ENCODE data around the gene OR8I2.
"Not testable (repeated sequence)": the region's sequence is repeated elsewhere in the genome, so short reads cannot be mapped to it uniquely, and the experiment has no call there.

OR8I2 gene

GRCh38 chr11:56093008-56093407 is at the start of gene OR8I2:
Gene OR8I2 (plus strand): TSS chr11:56093308. CDS start chr11:56093308, 0 bp downstream.
- no peak for DNase-seq

DNA sequence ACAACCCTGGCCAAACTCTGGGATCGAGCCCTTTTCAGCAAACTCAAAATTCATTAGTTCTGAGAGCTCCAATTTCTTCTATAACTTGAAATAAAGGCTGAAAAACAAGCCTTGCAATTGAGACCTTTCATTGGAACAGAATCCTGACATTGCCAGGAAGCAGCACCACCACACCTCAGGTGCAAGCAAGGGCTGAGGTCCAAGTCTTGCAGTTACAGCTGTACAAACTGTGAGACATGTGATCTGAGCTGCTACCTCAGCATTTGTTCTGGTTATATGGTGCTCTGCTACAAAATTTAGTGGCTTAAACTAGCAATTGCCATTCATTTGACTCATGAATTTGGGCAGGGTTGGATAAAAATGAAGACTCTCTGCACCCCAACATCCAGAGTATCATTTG is 47.6 kb upstream of the OR8I2 start:
- no peak for DNase-seq

DNA sequence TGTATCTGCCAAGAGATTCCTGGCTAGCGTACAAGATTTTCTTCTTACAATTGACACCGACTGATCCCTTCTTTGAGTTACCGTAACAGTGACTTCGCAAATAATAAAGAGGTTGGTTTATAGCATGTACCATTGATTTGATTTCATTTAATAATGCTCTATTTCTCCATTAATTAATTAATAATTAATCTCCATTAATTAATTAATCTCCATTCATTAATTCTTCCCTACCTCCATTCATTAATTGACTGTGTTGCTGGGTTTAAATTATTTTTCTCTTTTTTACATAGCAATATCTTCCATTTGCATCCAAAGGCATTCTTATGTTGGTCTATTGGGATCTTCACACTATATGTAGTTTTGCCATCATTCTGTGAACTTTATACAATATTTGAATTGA is 44.6 kb upstream of the OR8I2 start:
- no peak for DNase-seq

GRCh38 chr11:56049487-56049886 is 43.6 kb upstream of the OR8I2 start:
- DNase-seq, result no peak

GRCh38 chr11:56056366-56056765 is 36.7 kb upstream of the OR8I2 start:
- not testable (repeated sequence) for DNase-seq

DNA sequence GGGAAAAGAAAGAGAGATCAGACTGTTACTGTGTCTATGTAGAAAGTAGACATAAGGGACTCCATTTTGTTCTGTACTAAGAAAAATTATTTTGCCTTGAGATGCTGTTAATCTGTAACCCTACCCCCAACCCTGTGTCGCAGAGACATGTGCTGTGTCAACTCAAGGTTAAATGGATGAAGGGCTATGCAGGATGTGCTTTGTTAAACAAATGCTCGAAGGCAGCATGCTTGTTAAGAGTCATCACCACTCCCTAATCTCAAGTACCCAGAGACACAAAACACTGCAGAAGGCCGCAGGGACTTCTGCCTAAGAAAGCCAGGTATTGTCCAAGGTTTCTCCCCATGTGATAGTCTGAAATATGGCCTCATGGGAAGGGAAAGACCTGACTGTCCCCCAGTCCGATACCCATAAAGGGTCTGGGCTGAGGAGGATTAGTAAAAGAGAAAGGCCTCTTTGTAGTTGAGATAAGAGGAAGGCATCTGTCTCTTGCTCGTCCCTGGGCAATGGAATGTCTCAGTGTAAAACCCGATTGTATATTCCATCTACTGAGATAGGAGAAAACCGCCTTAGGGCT is 35.4 kb upstream of the OR8I2 start:
- not testable (repeated sequence) for DNase-seq

- not testable (repeated sequence) for DNase-seq
Measured at GRCh38 chr11:56058260-56058780, 34.8 kb upstream of the OR8I2 start.

- no peak for DNase-seq
Measured at GRCh38 chr11:56066980-56067379, 26.1 kb upstream of the OR8I2 start.

- DNase-seq, result no peak
Measured at GRCh38 chr11:56089697-56090096, 3.4 kb upstream of the OR8I2 start.

DNA sequence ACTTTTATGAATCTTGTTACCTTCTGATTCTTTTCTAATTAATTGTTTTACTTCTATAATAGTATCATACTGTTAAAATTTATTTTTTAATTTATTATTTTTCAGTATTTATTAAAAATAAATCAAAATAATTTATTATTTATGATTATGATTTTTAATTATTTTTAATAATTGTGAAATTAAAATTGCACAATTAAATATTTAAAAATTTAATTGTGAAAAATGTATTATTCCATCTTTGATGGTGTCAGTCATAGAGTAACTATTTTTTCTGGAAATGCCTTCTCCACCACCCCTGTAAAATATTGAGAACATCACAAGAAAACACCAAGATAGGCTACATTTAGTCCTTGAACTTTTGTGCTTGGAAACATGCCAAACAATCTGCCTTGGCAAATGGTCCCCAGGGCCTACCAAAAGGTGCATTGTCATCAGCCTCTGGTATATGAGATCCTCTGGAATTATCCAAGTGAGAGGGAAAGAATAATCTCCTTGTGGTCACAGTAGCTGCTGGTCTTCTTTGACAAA is 10.2 kb downstream of the OR8I2 start, which contains the start of gene OR8H2:
Gene OR8H2, plus strand, starts transcription at position 478 of the 528 bp plus-strand sequence. CDS start 1,356 bp downstream, outside the sequence.
- no peak for DNase-seq

DNA sequence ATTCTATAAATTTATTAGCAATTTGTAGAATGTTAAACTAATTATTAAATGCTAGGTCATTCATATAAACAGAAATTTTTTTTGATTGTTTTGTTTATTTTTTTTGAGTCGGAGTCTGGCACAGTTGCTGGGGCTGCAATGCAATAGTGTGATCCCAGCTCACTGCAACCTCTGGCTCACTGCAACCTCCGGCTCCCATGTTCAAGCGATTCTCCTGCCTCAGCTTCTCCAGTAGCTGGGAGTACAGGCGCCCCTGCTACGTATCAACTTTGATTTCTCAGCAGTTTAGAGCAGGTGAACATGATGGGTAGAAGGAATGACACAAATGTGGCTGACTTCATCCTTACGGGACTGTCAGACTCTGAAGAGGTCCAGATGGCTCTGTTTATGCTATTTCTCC is 29.0 kb downstream of the OR8I2 start, which contains the start of gene OR8H3:
Gene OR8H3, plus strand, starts transcription at position 301 of the 400 bp plus-strand sequence. Its CDS starts 0 bp downstream, at position 301.
- DNase-seq, result no peak

DNA sequence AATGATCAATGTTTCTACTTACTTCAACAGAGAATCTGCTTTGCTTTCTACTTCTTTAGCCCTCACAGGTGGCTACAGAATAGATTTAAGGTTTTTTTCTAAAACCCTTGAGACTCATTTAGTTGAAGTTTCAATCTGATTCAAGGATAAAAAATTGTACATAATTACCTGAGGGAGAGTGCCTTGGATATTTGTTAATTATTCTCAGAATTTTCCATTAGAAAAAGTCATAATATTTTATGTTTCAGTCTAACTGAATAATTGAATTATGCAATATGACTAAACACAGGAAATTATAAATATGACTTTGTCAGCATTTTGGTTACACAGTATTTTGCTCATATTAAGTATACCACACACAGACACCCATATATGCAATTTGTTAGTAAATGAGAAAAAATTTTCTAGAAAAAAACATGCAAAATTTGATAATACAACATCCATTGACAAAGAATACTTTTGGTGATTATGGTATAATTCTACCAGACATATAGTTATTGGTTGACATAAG is 47.1 kb downstream of the OR8I2 start, which contains the start of gene OR8J3:
Gene OR8J3, minus strand, starts transcription at position 51 of the 511 bp plus-strand sequence. CDS start 2,483 bp downstream, outside the sequence.
- no peak for DNase-seq

DNA sequence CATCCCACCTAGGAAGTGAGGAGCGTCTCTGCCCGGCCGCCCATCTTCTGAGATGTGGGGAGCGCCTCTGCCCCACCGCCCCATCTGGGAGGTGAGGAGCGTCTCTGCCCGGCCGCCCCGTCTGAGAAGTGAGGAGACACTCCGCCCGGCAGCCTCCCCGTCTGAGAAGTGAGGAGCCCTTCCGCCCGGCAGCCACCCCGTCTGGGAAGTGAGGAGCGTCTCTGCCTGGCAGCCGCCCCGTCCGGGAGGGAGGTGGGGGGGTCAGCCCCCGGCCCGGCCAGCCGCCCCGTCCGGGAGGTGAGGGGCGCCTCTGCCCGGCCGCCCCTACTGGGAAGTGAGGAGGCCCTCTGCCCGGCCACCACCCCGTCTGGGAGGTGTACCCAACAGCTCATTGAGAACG is 50.6 kb downstream of the OR8I2 start:
- DNase-seq, result not testable (repeated sequence)
